IPS-18a (cell line): Measurements from ENCODE around the gene DAP.
"Not testable (repeated sequence)": the region's sequence is repeated elsewhere in the genome, so short reads cannot be mapped to it uniquely, and the experiment has no call there.

Experiments used
- H3K27ac ChIP-seq: one replicate; pipeline ENCODE4 v1.5.1; 2013; ENCODE audit warnings: low read length
- H3K27me3 ChIP-seq: one replicate; pipeline ENCODE4 v1.6.1; 2013; ENCODE audit warnings: mild to moderate bottlenecking, low read length; ENCODE audit not compliant: control insufficient read depth, insufficient read depth
- H3K36me3 ChIP-seq: one replicate; pipeline ENCODE4 v1.6.1; 2013; ENCODE audit warnings: low read depth, low read length; ENCODE audit not compliant: control insufficient read depth
- H3K4me1 ChIP-seq: one replicate; pipeline ENCODE4 v1.6.1; 2013; ENCODE audit warnings: low read depth, low read length; ENCODE audit not compliant: control insufficient read depth
- H3K4me3 ChIP-seq: one replicate; pipeline ENCODE4 v1.5.1; 2013; ENCODE audit warnings: low read length
- H3K9ac ChIP-seq: one replicate; pipeline ENCODE4 v1.6.1; 2013; ENCODE audit warnings: mild to moderate bottlenecking, low read length, moderate library complexity
- H3K9me3 ChIP-seq: one replicate; pipeline ENCODE4 v1.6.1; 2013; ENCODE audit warnings: low read depth, low read length; ENCODE audit not compliant: control insufficient read depth

The DAP gene

DNA sequence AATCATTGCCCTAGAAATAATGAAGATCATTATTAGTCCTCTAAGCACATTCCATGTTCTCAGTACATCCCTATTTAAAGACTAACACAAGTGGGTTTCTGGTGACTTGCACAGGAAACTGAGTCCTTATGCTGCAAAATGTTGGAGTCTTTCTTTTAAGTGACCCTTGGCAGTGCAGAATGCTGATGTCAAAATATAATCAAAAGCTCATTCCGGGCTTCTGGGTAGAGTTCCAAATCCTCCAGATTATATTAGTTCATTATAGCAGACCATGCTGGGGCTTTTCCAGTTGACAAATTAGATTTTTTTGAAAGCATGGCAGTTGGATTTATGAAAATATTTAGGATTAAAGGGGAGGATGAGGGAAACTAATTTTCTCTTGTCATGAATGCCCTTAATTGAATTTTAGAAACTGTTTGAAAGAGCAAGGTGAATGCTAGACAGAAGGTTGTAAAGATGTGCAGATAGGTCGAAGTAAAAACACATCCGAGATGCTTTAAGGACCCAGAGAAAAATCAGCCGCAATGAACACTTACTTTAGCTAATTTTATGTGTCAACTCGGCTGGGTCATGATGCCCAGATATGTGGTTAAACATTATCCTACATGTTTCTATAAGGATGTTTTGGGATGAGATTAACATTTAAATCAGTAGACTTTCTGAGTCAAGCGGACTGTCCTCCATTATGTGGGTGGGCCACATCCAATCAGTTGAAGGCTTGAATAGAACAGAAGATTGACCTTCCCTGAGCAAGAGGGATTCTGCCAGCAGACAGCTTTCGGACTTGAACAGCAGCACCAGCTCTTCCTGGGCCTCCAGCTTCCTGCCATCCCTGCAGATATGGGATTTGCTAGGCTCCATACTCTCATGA is 88.7 kb downstream of the DAP start:
- Histone ChIP-seq H3K9ac (no peak overlapping the region), H3K27ac (no peak overlapping the region), H3K4me1 (no peaks in the 10 kb centered on the region), H3K9me3 (no peaks in the 10 kb centered on the region), H3K27me3 (no peaks in the 10 kb centered on the region), H3K36me3 (no peaks in the 10 kb centered on the region), H3K4me3 (no peak overlapping the region)

DNA sequence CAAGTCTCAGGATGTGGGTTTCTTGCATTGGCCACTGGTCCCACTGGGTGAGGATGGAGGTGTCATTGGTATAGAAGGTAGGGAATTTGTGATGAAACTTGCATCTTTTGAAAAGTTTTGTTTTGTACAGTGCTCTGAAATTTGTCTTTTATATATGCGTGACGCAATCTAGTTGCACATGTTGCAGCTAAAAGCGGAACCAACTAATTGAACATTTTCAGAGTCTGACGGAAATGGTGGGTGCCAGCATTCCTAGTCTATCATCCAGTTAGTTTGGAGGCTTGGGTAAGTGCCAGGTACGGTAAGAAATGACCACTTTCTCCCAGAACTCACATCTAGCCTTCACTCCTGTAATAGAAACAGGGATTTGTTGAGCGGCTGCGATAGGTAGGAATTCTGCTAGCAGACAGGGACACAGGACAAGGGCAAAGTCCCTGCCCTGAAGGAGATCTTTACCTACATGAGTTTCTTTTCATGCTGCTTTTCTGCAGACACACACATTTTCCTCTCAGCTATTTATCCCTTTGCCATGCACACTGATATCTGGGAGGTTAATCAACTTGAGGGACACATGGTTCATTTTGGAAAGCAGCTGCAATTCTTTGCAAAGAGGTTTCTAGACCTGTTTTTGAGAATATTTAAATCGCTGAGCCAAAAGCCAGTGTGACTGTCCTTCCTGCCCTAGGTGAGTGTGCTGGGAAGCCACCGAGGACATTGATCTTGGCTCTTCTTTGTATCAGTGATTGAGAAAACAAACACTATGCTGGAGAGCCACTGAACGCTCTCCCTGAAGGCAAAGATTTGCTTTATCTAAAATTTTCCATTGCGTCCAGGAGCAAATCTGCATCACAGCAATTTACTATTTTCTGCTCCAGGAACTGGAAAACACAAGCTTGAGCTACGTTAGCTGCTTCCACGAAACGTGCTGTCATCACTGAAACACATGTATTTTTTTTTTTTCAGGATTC is 89.7 kb downstream of the DAP start:
- Histone ChIP-seq H3K4me3 (no peak overlapping the region), H3K27me3 (no peaks in the 10 kb centered on the region), H3K27ac (no peak overlapping the region), H3K36me3 (no peaks in the 10 kb centered on the region), H3K9ac (no peak overlapping the region), H3K4me1 (no peaks in the 10 kb centered on the region), H3K9me3 (no peaks in the 10 kb centered on the region)

DNA sequence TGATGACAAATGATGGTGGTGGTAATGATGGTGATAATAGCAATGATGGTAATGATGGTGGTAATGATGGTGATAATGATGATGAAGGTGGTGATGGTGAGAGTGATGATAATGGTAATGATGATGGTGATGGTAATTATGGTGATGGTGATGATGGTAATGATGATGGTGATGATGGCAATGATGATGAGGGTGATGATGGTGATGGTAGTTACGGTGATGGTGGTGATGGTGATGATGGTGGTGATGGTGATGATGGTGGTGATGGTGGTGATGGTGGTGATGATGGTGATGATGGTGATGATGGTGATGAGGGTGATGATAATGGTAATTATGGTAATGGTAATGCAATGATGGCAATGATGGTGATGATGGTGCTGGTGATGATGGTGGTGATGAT is 91.1 kb downstream of the DAP start:
- Histone ChIP-seq H3K36me3 (no peaks in the 10 kb centered on the region), H3K27ac (no peak overlapping the region), H3K4me1 (no peaks in the 10 kb centered on the region), H3K9me3 (no peaks in the 10 kb centered on the region), H3K9ac (no peak overlapping the region), H3K4me3 (no peak overlapping the region), H3K27me3 (no peaks in the 10 kb centered on the region)

DNA sequence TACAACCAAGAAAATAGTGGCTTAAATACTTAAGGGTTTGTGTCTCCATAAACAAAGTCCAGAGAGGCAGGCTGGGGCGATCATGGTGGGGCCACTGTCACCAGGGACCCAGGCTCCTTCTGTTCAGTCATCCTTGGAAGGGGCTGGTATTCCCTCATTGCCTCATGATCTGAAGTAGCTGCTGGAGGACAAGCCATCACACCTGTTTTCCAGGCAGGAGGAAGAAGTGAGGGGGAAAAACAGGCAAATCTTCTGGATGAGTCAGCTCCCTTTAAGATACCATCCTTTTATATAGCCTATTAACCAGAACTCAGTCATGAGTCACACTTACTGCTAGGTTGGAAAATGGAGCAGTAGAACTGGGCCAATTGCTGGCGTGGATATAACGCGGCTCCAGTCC is 92.3 kb downstream of the DAP start:
- Histone ChIP-seq H3K9me3 (no peaks in the 10 kb centered on the region), H3K27me3 (no peaks in the 10 kb centered on the region), H3K27ac (no peak overlapping the region), H3K36me3 (no peaks in the 10 kb centered on the region), H3K4me1 (no peaks in the 10 kb centered on the region), H3K4me3 (no peak overlapping the region), H3K9ac (no peak overlapping the region)

DNA sequence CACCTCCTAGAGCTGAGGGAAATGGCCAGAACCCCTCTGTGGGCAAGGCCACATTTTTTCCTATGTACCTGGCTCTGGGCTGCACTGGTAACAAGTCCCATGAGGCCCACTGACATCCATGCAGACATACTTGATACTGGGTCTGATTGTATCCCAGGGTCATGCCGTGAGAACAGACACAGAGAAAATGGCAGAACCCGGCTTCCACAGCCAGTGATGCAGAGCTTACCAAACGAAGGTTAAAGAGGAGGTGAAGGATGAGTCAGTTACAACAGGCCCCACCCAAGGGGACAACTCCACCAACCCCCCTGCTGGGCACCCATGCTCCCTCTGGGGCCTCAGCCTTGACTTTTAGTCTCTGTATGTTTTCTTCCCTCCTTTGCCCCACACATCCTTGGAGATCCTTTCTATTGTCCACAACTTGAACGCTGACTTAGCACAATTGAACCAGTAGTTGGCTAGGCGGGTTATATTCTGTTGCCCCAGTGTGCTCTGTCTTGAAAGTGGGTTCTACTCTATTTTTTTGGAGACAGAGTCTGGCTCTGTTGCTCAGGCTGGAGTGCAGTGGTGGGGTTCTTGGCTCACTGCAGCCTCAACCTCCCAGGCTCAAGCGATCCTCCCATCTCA is 93.5 kb downstream of the DAP start:
- Histone ChIP-seq H3K27me3 (no peaks in the 10 kb centered on the region), H3K36me3 (no peaks in the 10 kb centered on the region), H3K9me3 (no peaks in the 10 kb centered on the region), H3K9ac (no peak overlapping the region), H3K4me3 (no peak overlapping the region), H3K4me1 (peaks cover 7% of the 10 kb centered on the region), H3K27ac (no peak overlapping the region)

DNA sequence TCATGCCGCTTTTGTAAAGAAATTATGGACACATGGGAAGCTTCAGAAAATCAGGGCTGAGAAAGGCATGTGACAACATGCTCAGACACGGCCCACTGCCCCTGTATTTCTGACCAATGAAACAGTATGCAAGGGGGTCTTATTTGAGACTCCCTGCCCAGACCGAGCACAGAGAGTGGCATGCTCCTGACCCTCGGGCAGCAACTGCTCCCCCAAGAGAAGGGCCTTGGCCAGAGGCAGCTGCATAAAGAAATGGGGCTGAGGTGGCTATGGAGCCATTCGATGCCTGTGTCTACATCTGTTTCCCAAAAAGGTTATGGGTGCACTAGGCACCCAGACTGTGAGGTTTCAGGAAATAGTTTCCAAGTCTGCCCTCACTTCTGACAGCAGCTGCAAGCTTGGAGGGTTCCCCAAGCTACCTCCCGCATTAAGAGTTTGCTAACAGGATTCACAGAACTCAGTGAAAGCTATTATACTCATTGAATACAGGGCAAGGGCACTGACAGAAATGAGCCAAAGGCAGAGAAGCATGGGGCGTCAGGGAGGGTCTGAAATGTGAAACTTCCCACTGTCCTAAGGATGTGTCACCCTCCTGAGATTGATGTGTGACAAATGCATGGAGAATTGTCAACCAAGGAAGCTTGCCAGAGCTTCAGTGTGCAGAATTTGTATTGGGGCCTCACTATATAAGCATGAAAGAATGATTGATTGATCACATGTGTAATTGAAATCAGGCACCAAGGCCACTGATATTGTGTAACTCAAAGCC is 94.3 kb downstream of the DAP start:
- Histone ChIP-seq H3K9me3 (no peaks in the 10 kb centered on the region), H3K9ac (no peak overlapping the region), H3K36me3 (no peaks in the 10 kb centered on the region), H3K27me3 (no peaks in the 10 kb centered on the region), H3K4me3 (no peak overlapping the region), H3K4me1 (peaks cover 7% of the 10 kb centered on the region), H3K27ac (no peak overlapping the region)

DNA sequence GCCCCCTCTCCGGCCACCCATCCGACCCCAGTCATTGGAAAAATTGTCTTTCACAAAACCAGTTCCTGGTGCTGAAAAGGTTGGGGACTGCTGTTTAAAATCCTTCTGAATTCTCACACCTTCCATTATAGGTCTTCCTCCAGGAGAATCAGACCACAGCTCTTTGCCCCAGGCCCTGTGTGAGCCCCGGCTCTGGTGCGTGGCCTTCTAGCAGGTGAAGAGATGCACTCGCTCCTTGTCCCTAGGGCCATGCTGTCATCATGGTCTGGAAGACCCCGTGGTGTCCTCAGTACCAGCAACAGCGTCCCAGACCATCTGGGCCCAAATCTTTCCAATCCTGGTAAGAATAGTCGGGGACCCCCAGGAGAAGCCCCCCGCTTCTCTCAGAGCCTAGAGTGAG is 95.2 kb downstream of the DAP start:
- H3K27ac ChIP-seq, result no peak overlapping the region

DNA sequence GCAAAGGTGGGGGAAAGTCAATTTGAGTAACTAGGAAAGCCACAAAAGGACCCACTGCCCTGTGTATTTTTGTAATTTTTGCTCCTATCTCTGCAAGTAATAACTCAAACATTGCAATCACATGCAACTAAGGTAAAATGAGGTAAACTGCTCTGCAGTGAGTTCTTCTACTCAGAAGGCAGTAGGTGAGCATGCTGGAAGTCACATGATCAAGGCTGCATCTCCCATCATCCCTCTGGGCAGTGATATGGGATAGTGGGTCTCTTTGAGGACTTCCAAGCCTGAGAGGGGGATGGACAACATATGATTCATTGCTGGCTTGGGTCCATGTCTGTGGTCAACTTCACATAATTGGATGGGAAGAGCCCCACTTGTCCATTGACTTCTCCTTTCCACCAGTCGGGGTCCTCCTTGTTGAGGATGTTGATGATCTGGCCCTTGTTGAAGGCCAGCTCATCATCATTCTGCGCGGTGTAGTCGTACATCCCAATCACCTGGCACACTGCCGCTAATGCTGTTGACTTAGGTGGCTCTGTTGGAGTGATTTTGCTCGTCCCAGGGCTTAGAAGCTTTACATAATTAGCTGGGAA is 96.8 kb downstream of the DAP start:
- H3K27ac ChIP-seq, H3K36me3 ChIP-seq, H3K27me3 ChIP-seq: not testable (repeated sequence)

More for the DNA sequence above, 95.2 kb downstream of the DAP start:
- Histone ChIP-seq H3K9ac (no peak overlapping the region), H3K27me3 (no peaks in the 10 kb centered on the region), H3K9me3 (no peaks in the 10 kb centered on the region), H3K4me3 (no peak overlapping the region), H3K36me3 (no peaks in the 10 kb centered on the region), H3K4me1 (peaks cover 7% of the 10 kb centered on the region)

DNA sequence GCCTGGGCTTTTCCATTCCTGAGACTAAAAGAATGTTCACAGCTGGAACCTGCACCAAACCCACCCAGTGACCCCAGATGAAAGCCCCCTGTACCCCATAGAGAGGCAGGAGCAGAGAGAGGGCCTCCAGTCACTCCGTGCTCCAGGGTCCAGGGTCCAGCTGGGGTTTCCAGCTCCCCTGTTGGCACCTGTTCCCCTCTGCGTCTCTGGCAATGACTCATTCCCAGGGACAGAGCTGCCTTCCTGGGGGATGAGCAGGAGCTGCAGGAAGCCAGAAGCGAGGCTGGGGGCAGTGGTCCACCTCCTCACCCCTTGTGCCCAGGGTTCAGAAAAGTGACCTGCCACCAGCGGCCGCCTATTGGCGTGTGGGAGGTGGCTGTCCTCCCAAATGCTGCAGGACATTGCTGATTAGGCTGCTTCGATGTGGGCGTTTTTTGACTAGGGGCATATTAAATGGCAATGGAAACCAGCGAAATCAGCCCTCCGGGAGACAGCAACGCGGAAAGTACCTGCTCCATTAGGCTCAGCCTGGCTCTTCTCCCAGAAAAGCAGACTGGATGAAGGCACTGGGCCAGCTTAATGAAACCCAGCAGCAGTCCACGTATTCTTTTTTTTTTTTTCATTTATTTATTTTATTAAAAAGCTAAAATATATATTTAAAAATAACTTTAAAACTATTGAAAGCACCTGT is 97.4 kb downstream of the DAP start:
- Histone ChIP-seq H3K4me3 (no peak overlapping the region), H3K27me3 (no peaks in the 10 kb centered on the region), H3K9ac (no peak overlapping the region), H3K4me1 (peaks cover 7% of the 10 kb centered on the region), H3K27ac (no peak overlapping the region), H3K36me3 (no peaks in the 10 kb centered on the region), H3K9me3 (no peaks in the 10 kb centered on the region)

More for the DNA sequence above, 96.8 kb downstream of the DAP start:
- not testable (repeated sequence) for H3K4me3 ChIP-seq, H3K4me1 ChIP-seq, H3K9ac ChIP-seq, H3K9me3 ChIP-seq

DNA sequence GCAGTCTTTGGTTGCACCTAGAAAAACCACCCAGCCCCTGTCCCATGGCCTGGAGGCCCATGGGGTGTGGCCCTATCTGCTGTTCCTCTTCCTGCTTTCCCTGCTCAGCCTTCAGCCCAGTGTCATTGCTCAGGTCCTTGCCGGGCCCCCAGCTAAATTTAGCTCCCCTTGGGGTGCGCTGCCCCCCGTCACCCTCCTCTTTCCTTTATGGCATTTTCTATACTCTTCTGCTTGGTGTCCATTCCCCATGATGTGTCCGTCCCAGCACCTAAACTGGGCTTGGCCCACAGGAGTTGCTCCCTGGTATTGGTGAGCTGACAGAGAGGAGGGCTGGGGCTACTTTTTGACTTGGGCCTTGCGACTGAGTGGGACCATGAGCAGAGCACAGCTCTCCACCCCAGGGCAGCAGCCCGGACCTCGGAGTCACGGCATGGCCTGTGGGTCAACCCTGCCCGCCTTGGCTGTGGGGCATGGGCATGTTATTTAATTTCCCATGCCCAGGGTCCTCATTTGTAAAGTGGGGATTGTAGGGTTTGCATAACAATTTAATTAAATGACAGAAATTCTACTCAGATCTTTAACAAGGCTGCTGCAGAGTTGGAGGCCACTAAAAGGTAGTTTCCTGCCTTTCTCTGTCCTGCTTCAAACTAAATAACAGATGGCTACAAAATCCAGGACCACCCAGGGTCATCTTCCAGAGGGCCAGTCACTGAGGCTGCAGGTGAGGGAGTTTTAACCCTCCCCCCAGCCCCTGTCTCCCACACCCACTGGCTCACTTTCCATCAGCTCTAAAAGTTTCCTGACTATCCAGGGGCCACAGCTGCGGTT is 98.2 kb downstream of the DAP start:
- no peak overlapping the region for H3K9ac ChIP-seq
- H3K27me3 ChIP-seq, result no peaks in the 10 kb centered on the region
- H3K9me3 ChIP-seq, result no peaks in the 10 kb centered on the region
- no peaks in the 10 kb centered on the region for H3K36me3 ChIP-seq
- peaks cover 7% of the 10 kb centered on the region for H3K4me1 ChIP-seq
- no peak overlapping the region for H3K4me3 ChIP-seq
- H3K27ac ChIP-seq, result no peak overlapping the region
